Measurements from ENCODE around the gene CATSPER3.

CATSPER3 gene

GRCh38 chr5:135041726-135042125 is 74.0 kb downstream of the CATSPER3 start:
- no peak for DNase-seq (ENCODE audit: low read depth)

GRCh38 chr5:135042595-135042994 is 74.9 kb downstream of the CATSPER3 start:
- no peak for DNase-seq (ENCODE audit: low read depth)

- no peak for DNase-seq (ENCODE audit: low read depth)
These were observed 77.8 kb downstream of the CATSPER3 start for GRCh38 chr5:135045488-135045887.

- no peak for DNase-seq (ENCODE audit: low read depth)
These were observed 79.1 kb downstream of the CATSPER3 start for GRCh38 chr5:135046661-135047346.

GRCh38 chr5:135047347-135047695 is 79.6 kb downstream of the CATSPER3 start:
- DNase-seq (ENCODE audit: low read depth): no peak

- DNase-seq (ENCODE audit: low read depth): no peak
These were observed 80.6 kb downstream of the CATSPER3 start for GRCh38 chr5:135048286-135048685.

- DNase-seq (ENCODE audit: low read depth): no peak
These were observed 81.2 kb downstream of the CATSPER3 start for GRCh38 chr5:135048930-135049329.

GRCh38 chr5:135050244-135050767 is 82.6 kb downstream of the CATSPER3 start:
- no peak for DNase-seq (ENCODE audit: low read depth)

- DNase-seq (ENCODE audit: low read depth): no peak
These were observed 83.7 kb downstream of the CATSPER3 start for GRCh38 chr5:135051399-135051798.

- no peak for DNase-seq (ENCODE audit: low read depth)
These were observed 84.2 kb downstream of the CATSPER3 start for GRCh38 chr5:135051872-135052271.

GRCh38 chr5:135052511-135053145 is 84.9 kb downstream of the CATSPER3 start:
- no peak for DNase-seq (ENCODE audit: low read depth)

GRCh38 chr5:135053278-135053677 is 85.6 kb downstream of the CATSPER3 start:
- DNase-seq (ENCODE audit: low read depth): no peak

GRCh38 chr5:135053989-135054388 is 86.3 kb downstream of the CATSPER3 start:
- DNase-seq (ENCODE audit: low read depth): no peak

- DNase-seq (ENCODE audit: low read depth): no peak
These were observed 86.8 kb downstream of the CATSPER3 start for GRCh38 chr5:135054546-135054945.

- no peak for DNase-seq (ENCODE audit: low read depth)
These were observed 87.7 kb downstream of the CATSPER3 start for GRCh38 chr5:135055396-135055795.

GRCh38 chr5:135056316-135057030 is 88.8 kb downstream of the CATSPER3 start:
- DNase-seq (ENCODE audit: low read depth): no peak

GRCh38 chr5:135057233-135057632 is 89.5 kb downstream of the CATSPER3 start:
- no peak for DNase-seq (ENCODE audit: low read depth)

- DNase-seq (ENCODE audit: low read depth): no peak
These were observed 90.6 kb downstream of the CATSPER3 start for GRCh38 chr5:135058331-135058732.

- DNase-seq (ENCODE audit: low read depth): no peak
These were observed 91.6 kb downstream of the CATSPER3 start for GRCh38 chr5:135059000-135059923.

- DNase-seq (ENCODE audit: low read depth): no peak
These were observed 92.3 kb downstream of the CATSPER3 start for GRCh38 chr5:135060021-135060420.

- no peak for DNase-seq (ENCODE audit: low read depth)
These were observed 93.3 kb downstream of the CATSPER3 start for GRCh38 chr5:135061001-135061400.
